Measurements from ENCODE around the gene PRKCH. TPM values are rescaled to one million over a fixed set of nuclear protein-coding genes. Genes with fewer than 3 reads are reported as not detected.

Gene PRKCH
- 100 to 1,000 TPM; 231 to 451 (median 335) TPM for polyA plus RNA-seq

- H3K27me3 Mint-ChIP-seq (ENCODE audit: low read depth in 3 of 3) = peaks cover 1 to 10% (median 7%) of the 10 kb centered on the region in 3 donors
- H3K4me1 Mint-ChIP-seq = peaks cover 31 to 37% of the 10 kb centered on the region in 2 donors
- peak within 1 kb of the TSS in 5 of 6 donors; percentile 89 to 98 (median 97) for H3K27ac Mint-ChIP-seq
- peak; percentile 87 to 89 (median 89) for DNase-seq
- H3K4me3 Mint-ChIP-seq = peak within 1 kb of the TSS; percentile 98 to 100 (median 99)
- H3K36me3 Mint-ChIP-seq = peaks cover 20 to 30% (median 26%) of the 10 kb centered on the region in 3 donors
- no peaks in the 10 kb centered on the region for H3K9me3 Mint-ChIP-seq
Observed at GRCh38 chr14:61321385-61322010, at the start of gene PRKCH. PRKCH (plus strand) TSS chr14:61321579; CDS start chr14:61322102, 523 bp downstream.

DNA sequence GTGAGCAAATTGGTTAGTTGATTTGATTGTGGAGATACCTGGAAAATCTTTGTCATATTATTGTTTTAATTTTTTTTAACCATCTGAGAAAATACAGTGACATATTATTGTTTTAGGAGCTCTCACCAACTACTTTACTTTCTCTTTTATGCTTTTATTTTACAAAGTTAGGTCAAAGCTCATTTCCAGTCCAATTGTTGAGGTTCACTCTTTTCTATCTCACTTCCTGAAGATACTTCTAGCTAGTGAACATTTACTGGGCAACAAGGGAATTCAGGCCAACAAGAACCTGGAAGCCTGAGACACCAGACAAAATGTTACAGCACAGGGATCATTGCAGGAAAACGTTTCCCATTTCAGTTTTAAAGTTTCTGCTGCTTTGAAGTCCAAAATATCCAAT lies 44.1 kb upstream of the PRKCH start:
- no peaks in the 10 kb centered on the region for H3K36me3 Mint-ChIP-seq
- H3K27me3 Mint-ChIP-seq (ENCODE audit: low read depth in 3 of 3) = peaks cover 4 to 16% (median 11%) of the 10 kb centered on the region in 3 donors
- H3K4me1 Mint-ChIP-seq = peaks cover 15 to 26% of the 10 kb centered on the region in 2 donors
- no peak for DNase-seq
- no peaks in the 10 kb centered on the region for H3K9me3 Mint-ChIP-seq
- no peak overlapping the region for H3K27ac Mint-ChIP-seq
- H3K4me3 Mint-ChIP-seq = no peak overlapping the region

DNA sequence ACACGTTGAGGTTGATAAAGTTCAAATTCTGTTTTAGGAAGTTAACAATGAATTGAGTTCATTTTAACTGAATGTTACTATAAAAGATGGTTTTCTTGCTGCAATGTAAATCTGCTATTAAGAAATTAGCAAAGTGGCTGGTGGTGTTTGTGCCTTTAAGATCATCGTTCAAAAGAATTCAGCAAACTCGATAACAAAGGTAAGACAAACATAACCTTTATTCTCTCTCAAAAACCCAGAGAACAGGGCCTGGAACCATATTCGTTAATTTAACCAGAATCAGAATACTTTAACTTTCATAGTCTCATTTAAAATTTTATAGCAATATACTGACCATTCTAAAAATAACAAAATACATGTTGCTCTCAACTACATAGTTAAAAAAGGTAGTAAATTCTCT lies 43.6 kb upstream of the PRKCH start:
- Mint-ChIP-seq H3K27me3 (ENCODE audit: low read depth in 3 of 3) (peaks cover 4 to 16% (median 11%) of the 10 kb centered on the region in 3 donors), H3K36me3 (no peaks in the 10 kb centered on the region)

GRCh38 chr14:61279082-61279481 lies 42.3 kb upstream of the PRKCH start:
- Mint-ChIP-seq H3K4me1 (peaks cover 17 to 39% of the 10 kb centered on the region in 2 donors), H3K27me3 (ENCODE audit: low read depth in 3 of 3) (peaks cover 2 to 14% (median 10%) of the 10 kb centered on the region in 3 donors), H3K4me3 (peak overlapping the region in 4 of 5 donors; percentile 88 to 91 (median 90)), H3K27ac (peak overlapping the region in 1 of 6 donors; percentile 68), H3K9me3 (no peaks in the 10 kb centered on the region), H3K36me3 (no peaks in the 10 kb centered on the region)
- DNase-seq = no peak

More for the DNA sequence above, 43.6 kb upstream of the PRKCH start:
- Mint-ChIP-seq H3K4me1 (peaks cover 15 to 29% of the 10 kb centered on the region in 2 donors), H3K27ac (no peak overlapping the region), H3K4me3 (no peak overlapping the region), H3K9me3 (no peaks in the 10 kb centered on the region)
- no peak for DNase-seq

DNA sequence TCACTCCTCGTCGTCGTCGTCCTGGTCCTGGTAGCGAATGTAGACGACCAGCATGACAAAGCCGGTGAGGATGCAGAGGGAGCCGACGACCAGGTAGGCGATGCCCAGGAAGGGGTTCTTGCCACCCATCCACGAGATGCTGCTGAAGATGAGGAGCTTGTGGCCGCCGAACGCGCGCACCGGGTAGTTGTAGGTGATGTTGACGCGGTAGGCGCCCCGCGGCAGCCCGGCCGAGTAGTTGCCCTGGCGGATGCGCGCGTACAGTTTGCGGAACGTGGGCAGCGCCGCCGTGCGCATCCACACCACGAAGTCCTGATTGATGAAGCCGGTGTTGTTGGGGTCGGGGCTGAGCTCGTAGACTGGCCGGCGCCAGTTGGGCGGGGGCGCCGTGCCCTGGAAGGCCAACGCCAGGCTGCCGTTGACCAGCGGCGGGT lies 41.3 kb upstream of the PRKCH start:
- DNase-seq = no peak
- Mint-ChIP-seq H3K36me3 (no peaks in the 10 kb centered on the region), H3K27me3 (ENCODE audit: low read depth in 3 of 3) (peaks cover 2 to 9% (median 9%) of the 10 kb centered on the region in 3 donors), H3K4me1 (peaks cover 18 to 43% of the 10 kb centered on the region in 2 donors), H3K4me3 (peak overlapping the region; percentile 88 to 91 (median 90)), H3K9me3 (no peaks in the 10 kb centered on the region), H3K27ac (peak overlapping the region; percentile 78 to 89 (median 85))

- Mint-ChIP-seq H3K36me3 (no peaks in the 10 kb centered on the region), H3K27ac (peak overlapping the region; percentile 78 to 89 (median 85)), H3K4me1 (peaks cover 18 to 46% of the 10 kb centered on the region in 2 donors), H3K27me3 (ENCODE audit: low read depth in 3 of 3) (peaks cover 2 to 6% (median 4%) of the 10 kb centered on the region in 3 donors), H3K4me3 (peak overlapping the region; percentile 88 to 91 (median 90)), H3K9me3 (no peaks in the 10 kb centered on the region)
- peak; percentile 70 to 78 (median 74) for DNase-seq
Observed at GRCh38 chr14:61280526-61281185, 40.7 kb upstream of the PRKCH start.

DNA sequence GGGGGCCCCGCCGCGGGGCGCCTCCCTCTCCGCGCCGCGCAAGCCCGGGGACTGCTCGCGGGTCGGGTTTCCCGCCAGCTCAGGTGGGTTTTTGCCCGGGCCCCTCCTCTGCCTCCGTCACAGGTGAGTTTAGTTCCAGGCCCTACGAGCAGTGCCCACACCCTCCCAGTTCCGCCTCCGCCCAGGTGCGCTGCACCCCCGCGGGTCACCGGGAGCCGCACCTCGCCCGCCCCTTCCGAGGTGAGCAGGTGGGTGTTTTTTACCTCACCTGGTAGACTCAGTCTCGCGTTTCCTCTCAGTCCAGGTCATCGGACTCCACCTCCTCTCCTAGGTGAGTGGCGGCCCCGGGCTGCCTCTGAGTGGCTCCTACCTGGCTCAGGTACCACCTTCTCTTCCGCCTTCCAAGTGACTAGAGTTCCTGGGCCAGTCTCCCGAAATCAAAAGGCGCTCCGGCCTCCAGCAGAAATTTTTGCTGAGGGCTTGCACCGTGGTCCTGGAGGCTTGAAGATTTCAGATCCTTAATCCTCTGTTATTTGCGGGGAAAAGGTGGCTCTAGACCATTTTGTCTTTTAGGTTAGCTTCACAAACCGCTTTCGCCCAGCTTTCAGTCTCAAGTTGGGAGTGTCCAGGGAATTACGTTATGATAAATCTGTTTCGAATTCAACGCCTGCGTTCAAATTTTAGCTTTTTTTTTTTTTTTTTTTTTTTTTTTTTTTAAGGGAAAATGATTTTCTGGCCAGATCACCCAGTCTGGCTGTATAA lies 40.0 kb upstream of the PRKCH start, which contains the start of gene TMEM30B:
TMEM30B (minus strand) TSS at position 153 of the 762 bp plus-strand sequence. CDS start 191 bp downstream, outside the sequence.
- Mint-ChIP-seq H3K4me3 (peak within 1 kb of the TSS; percentile 88 to 91 (median 90)), H3K27me3 (ENCODE audit: low read depth in 3 of 3) (peaks cover 0 to 6% (median 2%) of the 10 kb centered on the region in 3 donors), H3K9me3 (no peaks in the 10 kb centered on the region), H3K36me3 (no peaks in the 10 kb centered on the region), H3K4me1 (peaks cover 22 to 53% of the 10 kb centered on the region in 2 donors), H3K27ac (peak within 1 kb of the TSS; percentile 78 to 89 (median 85))
- DNase-seq = no peak

DNA sequence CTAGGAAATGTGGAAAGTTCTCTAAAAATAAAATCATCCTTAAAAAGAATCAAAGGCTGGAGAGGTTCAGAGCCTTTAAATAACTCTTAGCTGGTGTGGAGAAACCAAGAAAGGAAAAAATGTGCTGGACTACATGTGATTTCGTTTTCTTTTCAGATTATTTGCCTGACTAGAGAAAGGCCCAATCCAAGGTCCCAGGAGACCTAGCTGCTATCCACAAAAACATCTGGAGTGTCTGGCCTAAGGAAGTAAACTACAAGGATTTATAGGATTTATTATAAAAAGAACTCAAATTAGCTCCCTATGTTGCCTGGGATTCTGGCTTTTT lies 39.5 kb upstream of the PRKCH start:
- peaks cover 0 to 6% (median 2%) of the 10 kb centered on the region in 3 donors for H3K27me3 Mint-ChIP-seq (ENCODE audit: low read depth in 3 of 3)
- no peaks in the 10 kb centered on the region for H3K36me3 Mint-ChIP-seq
- peak overlapping the region; percentile 80 to 88 (median 85) for H3K4me3 Mint-ChIP-seq
- no peak for DNase-seq
- no peaks in the 10 kb centered on the region for H3K9me3 Mint-ChIP-seq
- H3K4me1 Mint-ChIP-seq = peaks cover 22 to 55% of the 10 kb centered on the region in 2 donors
- H3K27ac Mint-ChIP-seq = peak overlapping the region in 1 of 6 donors; percentile 60

- peaks cover 22 to 55% of the 10 kb centered on the region in 2 donors for H3K4me1 Mint-ChIP-seq
- DNase-seq = no peak
- peak overlapping the region in 2 of 5 donors; percentile 9 to 17 for H3K4me3 Mint-ChIP-seq
- H3K9me3 Mint-ChIP-seq = no peaks in the 10 kb centered on the region
- H3K27ac Mint-ChIP-seq = no peak overlapping the region
- H3K27me3 Mint-ChIP-seq (ENCODE audit: low read depth in 3 of 3) = peaks cover 0 to 6% (median 0%) of the 10 kb centered on the region in 3 donors
- H3K36me3 Mint-ChIP-seq = no peaks in the 10 kb centered on the region
Observed at GRCh38 chr14:61282746-61283145, 38.6 kb upstream of the PRKCH start.

DNA sequence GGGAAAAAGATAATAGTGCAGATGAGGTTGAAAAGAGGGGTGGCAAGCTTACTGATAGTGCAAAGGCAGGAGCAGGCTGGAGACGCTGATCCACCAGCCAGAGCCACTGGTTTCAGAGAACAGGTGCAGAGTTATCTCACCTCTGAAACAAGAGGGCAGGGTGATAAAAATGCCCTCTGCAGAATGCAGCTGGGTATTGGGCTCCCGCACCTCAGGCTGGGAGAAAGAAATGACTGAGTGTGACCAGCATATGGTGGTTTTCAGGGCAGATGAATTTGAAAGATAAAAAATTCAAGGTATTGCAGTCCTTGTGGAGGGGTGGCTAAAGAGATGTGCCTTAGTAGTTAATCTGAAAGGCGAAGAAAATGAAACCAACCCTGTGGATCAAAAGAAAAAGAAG lies 37.4 kb upstream of the PRKCH start:
- Mint-ChIP-seq H3K4me3 (no peak overlapping the region), H3K27ac (peak overlapping the region in 2 of 6 donors; percentile 1 to 3), H3K9me3 (no peaks in the 10 kb centered on the region), H3K4me1 (peaks cover 28 to 63% of the 10 kb centered on the region in 2 donors), H3K36me3 (no peaks in the 10 kb centered on the region), H3K27me3 (ENCODE audit: low read depth in 3 of 3) (peaks cover 0 to 5% (median 0%) of the 10 kb centered on the region in 3 donors)
- no peak for DNase-seq

- Mint-ChIP-seq H3K27me3 (ENCODE audit: low read depth in 3 of 3) (peaks cover 0 to 2% (median 0%) of the 10 kb centered on the region in 3 donors), H3K9me3 (no peaks in the 10 kb centered on the region), H3K27ac (no peak overlapping the region), H3K36me3 (no peaks in the 10 kb centered on the region), H3K4me3 (no peak overlapping the region), H3K4me1 (peaks cover 19 to 52% of the 10 kb centered on the region in 2 donors)
- no peak for DNase-seq
Observed at GRCh38 chr14:61285364-61285763, 36.0 kb upstream of the PRKCH start.

DNA sequence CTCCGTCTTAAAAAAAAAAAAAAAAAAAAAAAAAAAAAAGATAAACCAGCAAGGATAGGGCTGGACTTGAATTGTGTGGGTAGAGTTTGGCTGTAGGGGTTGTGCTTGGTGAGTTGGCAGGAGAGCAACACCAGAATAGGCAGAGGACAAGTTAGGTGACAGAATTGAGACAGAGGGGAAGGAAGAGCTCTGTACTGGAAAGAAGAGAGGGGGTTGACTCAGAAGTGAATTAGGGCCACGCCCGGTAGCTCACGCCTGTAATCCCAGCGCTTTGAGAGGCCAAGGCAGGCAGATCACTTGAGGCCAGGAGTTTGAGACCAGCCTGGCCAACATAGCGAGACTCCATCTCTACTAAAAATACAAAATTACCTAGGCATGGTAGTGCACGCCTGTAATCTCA lies 34.2 kb upstream of the PRKCH start:
- Mint-ChIP-seq H3K36me3 (no peaks in the 10 kb centered on the region), H3K27me3 (ENCODE audit: low read depth in 3 of 3) (peaks cover 0 to 2% (median 0%) of the 10 kb centered on the region in 3 donors), H3K4me1 (peaks cover 14 to 39% of the 10 kb centered on the region in 2 donors), H3K4me3 (no peak overlapping the region), H3K27ac (no peak overlapping the region), H3K9me3 (no peaks in the 10 kb centered on the region)
- no peak for DNase-seq

- Mint-ChIP-seq H3K27ac (peak overlapping the region in 1 of 6 donors; percentile 45), H3K4me1 (peaks cover 14 to 33% of the 10 kb centered on the region in 2 donors), H3K36me3 (no peaks in the 10 kb centered on the region)
Observed at GRCh38 chr14:61288228-61288627, 33.2 kb upstream of the PRKCH start.

More at GRCh38 chr14:61288228-61288627, 33.2 kb upstream of the PRKCH start:
- Mint-ChIP-seq H3K27me3 (ENCODE audit: low read depth in 3 of 3) (peaks cover 0 to 2% (median 0%) of the 10 kb centered on the region in 3 donors), H3K4me3 (no peak overlapping the region), H3K9me3 (no peaks in the 10 kb centered on the region)
- no peak for DNase-seq

Measured in immature natural killer cell (primary cell).